Measurements from ENCODE around the gene ASIC3.
A peak's percentile ranks its signal among the peaks of the same experiment; 100 is the strongest.
"Not testable (repeated sequence)": the region's sequence is repeated elsewhere in the genome, so short reads cannot be mapped to it uniquely, and the experiment has no call there.

Gene ASIC3

DNA sequence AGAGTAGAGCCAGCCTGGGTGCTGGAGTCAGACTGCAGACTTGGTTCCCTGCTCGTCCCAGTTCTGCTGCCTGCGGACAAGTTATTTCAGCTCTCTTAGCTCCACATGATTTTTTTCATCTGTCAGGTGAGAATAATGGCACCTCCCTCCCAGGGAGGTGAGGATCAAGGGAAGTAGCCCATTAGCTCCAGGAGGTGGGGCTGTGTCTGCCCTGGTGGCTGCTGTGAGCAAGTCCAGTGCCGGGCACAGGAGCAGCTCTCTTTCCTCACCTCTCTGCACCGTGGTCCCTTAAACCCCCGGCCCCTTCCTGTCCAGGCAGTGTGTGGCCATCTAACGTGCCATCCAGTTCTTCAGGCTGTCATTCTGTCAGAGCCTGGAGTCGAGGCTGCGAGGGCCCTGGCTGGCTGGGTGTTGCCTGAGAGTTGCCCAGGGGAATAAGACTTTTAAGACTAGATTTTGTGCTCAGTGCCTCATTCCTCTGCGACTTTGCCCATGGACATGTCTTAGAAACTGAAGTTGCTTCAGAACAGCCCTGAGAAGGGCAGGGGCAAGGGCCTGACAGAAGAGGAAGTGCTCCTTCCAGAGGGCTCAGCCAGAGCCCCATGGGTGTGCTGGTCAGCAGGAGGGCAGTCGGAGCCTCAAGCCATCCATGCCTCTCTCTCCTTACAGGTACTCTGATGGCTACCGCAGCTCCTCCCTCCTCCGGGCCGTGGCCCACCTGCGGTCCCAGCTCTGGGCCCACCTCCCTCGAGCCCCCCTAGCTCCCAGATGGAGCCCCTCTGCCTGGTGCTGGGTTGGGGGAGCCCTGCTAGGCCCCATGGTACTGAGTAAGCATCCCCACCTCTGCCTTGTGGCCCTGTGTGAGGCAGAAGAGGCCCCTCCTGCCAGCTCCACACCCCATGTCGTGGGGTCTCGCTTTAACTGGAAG lies 15.1 kb upstream of the ASIC3 start:
- no peak for DNase-seq (ENCODE audit: low read depth)

DNA sequence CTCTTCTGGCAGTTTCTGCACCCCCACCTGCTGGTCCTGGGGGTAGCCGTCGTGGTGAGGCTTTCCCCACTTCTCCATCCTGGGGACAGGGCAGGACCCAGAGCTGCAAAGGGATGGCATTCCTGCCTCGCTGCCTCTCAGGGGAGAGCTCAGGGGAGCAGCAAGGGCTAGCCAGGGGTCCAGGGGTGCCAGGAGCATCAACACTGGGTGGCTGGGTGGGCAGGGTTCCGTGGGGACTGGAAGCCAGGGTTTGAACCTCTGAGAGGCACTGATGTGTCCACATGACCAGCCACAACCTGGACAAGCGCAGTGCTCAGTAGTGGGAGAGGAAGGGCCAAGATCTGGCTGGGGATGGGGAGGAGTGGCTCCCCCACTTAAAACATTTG lies 14.5 kb upstream of the ASIC3 start:
- DNase-seq (ENCODE audit: low read depth): no peak

DNA sequence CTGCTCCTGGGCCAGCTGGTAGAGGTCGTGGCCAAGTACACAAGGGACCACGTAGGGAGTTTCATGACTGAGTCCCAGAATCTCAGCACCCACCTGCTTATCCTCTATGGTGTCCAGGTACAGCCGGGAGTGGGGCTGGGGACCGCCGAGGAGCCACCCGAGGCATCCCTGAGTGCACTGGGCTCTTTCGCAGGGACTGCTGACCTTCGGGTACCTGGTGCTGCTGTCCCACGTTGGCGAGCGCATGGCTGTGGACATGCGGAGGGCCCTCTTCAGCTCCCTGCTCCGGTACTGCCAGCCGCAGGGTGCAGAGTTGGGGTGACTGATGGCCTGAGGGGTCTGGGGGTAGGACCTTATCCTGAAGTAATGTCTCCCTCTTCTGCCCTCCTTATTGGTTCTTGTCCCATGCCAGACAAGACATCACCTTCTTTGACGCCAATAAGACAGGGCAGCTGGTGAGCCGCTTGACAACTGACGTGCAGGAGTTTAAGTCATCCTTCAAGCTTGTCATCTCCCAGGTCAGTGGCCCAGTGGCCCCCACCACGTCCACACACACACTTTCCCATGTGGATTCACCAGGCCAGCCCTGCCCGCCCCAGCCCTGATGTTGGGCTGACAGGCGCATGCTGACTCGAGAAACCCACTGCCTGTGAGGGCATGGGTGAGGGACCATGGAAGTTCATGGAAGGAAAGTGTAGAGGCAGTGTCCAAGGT lies 13.9 kb upstream of the ASIC3 start:
- no peak for DNase-seq (ENCODE audit: low read depth)

DNA sequence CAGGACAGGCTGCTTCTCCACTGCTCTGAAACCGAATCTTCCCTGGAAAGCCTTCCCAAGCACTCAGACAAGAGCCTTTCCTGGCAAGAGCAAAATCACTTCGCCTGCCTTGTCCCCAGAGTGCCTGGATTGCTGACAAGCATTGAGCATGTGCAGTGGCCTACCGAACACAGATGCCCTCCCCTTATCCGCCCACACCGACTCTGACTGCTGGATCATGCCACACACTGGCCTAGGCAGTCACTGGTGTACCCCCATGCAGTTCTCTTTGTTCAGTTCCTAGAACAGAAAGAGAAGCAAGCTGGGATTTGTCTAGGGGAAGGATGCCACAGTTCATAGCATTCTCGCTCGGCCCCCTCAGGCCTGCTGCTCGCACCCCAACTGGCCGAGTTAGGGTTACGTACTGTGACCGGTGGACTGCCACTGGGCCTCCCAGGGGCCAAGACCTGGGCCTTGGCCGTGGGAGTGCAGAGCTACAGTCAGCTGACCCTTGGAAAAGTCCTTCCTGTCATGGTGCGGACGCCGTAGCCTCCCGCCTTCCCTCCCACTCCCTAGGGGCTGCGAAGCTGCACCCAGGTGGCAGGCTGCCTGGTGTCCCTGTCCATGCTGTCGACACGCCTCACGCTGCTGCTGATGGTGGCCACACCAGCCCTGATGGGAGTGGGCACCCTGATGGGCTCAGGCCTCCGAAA lies 13.2 kb upstream of the ASIC3 start:
- DNase-seq (ENCODE audit: low read depth): no peak

DNA sequence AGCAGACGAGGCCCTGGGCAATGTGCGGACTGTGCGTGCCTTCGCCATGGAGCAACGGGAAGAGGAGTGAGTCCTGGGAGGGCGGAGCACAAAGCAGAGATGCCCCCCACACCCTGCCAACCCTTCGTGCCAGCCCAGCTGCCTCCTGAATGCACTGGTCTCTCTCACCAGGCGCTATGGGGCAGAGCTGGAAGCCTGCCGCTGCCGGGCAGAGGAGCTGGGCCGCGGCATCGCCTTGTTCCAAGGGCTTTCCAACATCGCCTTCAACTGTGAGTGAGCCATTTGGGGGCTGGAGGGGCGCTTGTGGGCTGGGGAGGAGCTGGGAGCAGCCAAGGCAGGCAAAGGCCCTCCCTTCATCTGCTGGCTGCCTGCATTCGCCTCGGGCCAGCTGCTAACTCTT lies 12.4 kb upstream of the ASIC3 start:
- no peak for DNase-seq (ENCODE audit: low read depth)

DNA sequence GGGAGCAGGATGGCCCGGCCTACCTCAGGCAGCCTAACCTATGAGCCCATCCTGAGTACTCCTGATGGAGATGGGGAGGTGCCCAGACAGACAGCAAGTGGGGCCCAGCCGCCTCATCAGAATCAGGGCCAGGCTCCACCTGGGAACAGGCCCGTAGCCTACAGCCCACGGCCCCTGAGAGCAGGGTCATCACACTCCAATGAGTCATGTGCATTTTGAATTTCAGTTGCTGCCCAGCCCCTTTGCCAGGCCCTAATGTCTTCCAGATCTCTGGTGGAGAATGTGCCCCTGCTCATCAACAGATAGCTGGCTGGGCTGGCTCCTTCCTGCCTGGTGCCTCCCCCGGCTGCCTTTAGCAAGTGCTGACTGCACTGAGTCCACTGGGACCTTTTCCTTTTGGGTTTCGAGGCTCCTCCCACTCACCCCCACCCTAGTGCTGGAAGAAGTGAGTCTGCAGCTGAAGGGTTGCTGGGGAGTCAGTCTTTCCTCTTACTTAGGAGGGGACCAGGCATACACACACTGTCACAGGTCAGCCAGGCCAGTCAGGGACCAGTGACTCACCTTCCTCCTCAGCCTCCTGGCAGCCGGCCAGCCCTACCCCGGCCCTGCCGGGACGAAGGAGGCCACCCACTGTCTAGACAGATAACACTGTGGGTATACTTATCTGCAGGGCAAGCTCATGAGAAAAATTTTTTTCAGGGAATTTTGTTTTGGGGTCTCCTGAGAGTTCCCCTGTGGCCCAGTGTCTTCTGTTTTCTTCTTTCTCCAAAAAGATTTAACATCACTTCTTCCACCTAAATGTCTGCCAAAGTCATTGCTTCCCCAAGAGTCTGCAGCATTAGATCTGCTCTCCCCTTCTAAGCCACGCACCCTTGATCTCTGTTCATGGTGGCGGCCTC lies 9.1 kb upstream of the ASIC3 start:
- DNase-seq (ENCODE audit: low read depth): peak; percentile 46

DNA sequence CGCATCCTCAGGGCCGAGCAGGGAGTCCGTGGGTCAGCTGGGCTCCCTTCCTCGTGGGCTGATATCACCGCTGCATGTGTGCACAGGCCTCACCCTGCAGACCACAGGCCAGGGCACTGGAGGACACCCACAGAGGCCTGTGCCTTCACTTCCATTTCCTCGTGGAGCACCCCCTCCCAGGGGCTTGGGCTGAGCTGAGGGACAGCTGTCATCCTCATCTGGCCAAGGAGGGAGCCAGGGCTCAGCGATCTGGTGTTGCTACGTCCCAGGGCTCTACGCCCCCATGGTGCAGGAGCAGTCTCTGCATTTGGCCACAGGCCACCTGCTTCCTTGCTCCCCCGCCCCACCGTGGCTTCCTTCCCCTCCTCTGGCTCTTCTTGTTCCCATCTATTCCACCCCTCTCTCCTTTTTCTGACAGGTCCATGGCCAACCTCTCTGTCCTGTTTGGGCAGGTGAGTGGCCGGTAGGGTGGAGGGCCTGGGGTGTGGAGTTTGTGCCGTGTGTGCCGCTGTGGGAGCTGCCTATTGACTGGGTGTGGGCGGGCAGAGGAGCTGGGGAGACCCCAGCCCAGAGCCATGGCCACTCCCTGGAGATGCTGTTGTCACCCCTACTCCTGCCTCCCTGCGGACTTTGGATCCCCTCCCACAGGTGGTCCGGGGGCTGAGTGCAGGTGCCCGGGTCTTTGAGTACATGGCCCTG lies 8.3 kb upstream of the ASIC3 start:
- no peak for DNase-seq (ENCODE audit: low read depth)

DNA sequence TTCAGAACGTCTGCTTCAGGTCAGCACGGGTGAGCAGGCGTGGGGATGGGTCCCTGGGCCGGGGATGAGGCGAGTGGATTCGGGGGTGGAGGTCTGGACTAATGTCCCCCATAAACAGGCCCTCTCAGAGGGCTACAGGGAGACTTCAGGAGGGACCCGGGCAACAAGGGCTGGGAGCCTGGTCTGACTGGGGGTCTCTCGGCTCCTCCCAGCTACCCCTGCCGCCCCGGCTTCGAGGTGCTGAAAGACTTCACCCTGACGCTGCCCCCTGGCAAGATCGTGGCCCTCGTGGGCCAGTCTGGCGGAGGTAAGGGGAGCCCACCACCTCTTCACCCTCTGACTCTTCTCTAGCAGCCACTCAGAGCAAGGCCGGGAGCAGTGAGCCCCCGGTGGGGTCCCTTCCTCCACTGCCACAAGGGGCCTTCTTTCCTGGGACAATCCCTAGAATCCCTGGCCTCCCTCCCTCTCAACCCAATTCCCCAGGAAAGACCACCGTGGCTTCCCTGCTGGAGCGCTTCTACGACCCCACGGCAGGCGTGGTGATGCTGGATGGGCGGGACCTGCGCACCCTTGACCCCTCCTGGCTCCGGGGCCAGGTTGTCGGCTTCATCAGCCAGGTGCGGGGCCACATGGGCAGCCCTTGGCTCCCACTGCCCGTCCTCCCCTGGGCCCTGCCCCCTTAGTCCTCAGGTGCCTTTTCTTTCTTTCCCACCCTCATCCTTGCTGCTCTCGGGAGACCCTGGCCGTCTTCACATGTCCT lies 7.5 kb upstream of the ASIC3 start:
- DNase-seq (ENCODE audit: low read depth): no peak

DNA sequence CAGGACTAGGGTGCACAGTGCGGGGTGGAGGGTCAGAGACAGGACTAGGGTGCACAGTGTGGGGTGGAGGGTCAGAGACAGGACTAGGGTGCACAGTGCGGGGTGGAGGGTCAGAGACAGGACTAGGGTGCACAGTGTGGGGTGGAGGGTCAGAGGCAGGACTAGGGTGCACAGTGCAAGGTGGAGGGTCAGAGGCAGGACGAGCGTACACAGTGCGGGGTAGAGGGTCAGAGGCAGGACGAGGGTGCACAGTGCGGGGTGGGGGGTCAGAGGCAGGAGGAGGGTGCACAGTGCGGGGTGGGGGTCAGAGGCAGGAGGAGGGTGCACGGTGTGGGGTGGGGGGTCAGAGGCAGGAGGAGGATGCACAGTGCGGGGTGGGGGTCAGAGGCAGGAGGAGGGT lies 4.9 kb upstream of the ASIC3 start:
- not testable (repeated sequence) for DNase-seq (ENCODE audit: low read depth)

DNA sequence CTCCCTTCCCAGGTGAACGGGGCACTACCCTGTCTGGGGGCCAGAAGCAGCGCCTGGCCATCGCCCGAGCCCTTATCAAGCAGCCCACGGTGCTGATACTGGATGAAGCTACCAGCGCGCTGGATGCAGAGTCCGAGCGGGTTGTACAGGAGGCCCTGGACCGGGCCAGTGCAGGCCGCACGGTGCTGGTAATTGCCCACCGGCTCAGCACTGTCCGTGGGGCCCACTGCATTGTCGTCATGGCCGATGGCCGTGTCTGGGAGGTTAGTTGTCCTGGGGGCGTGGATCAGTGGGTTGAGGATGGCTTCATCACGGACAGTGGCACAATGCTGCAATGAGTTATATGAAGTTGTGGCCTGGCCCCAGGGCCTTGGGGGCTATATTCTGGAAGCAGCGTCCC lies 4.4 kb upstream of the ASIC3 start:
- no peak for DNase-seq (ENCODE audit: low read depth)

DNA sequence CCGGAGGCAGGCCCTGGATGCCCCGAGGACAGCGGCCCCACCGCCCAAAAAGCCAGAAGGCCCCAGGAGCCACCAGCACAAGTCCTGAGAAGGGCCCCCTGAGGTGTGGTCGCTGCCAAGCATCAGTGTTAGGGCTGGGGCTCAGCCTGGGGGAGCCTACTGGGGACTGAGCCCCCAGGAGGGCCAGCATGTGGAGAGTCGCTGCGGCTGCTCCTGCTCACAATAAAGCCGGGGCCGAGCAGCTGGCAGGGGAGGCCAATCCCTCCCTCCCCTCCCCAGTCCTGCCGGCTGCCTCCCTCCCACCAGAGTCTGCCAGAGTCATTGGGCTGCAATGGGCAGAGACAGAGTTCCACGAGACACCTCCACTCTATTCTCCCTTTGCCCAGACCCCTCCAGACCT lies 3.1 kb upstream of the ASIC3 start:
- DNase-seq (ENCODE audit: low read depth): no peak

DNA sequence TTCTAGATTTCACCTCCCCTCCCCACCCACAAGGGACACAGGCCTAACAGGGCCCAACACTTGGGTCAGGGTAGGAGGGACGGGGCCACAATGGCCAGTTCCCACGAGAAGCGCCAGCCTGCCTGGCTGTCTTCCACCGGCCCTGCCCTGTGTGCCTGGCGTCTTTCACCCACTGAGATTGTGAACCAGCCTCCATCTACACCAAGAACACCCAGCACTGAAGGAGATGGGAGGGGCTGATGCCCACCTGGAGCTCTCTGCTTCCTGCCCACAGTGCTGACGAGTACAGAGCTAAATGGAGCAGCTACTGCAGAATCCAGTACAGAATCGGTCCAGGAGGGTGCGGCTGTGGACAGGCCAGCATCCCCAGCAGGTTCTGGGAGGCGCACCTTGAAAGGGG lies 2.4 kb upstream of the ASIC3 start:
- DNase-seq (ENCODE audit: low read depth): no peak

DNA sequence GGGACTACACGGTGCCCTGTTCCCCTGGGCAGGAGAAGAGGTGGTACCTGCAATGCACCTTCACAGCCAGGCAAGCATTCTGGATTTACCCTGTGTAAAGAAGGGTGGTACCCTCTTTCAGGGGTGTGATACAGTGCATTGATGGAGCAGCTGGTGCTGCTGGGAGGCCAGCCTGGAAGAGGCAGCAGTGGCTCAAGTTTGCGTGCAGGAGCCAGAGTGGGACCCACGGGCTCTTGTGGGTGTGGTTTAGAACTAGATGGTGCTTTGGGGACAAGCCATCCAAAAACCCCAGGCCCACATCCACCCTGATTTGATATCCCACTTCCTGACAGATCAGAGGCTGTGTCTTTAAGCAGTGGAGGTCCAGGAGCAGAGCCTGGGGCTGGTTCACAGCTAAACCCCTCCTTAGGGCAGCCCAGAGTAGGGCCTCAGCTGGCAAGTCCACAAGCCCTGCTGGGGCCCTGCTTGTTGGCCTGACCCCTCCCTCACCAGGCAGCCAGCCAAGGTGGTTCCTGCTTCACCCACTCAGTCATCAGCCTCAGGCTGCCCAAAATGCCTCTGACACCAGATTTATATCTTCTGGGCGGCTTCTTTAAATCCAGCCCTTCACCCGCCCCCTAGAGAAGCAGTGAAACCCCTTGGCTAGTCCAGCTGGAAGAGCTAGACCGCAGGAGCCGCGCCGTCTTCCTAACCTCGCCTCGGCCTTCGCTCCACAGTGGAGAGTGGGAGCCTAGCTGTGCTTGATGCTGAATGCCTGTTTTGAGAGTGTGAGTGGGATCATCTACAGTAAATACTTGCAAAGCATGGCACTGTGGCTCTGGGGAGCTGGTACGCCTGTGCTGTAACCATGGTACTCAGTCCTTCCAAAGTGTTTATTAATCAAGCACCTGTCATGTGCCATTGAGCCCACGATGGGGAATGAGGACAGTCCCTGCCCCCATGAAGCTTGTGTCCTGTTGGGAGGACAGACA lies 1.4 kb upstream of the ASIC3 start:
- DNase-seq (ENCODE audit: low read depth): no peak

DNA sequence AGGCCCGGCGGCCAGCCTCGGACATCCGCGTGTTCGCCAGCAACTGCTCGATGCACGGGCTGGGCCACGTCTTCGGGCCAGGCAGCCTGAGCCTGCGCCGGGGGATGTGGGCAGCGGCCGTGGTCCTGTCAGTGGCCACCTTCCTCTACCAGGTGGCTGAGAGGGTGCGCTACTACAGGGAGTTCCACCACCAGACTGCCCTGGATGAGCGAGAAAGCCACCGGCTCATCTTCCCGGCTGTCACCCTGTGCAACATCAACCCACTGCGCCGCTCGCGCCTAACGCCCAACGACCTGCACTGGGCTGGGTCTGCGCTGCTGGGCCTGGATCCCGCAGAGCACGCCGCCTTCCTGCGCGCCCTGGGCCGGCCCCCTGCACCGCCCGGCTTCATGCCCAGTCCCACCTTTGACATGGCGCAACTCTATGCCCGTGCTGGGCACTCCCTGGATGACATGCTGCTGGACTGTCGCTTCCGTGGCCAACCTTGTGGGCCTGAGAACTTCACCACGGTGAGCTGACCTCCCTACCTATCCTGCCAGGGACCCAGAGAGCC lies 656 bp downstream of the ASIC3 start:
- no peak for DNase-seq (ENCODE audit: low read depth)

DNA sequence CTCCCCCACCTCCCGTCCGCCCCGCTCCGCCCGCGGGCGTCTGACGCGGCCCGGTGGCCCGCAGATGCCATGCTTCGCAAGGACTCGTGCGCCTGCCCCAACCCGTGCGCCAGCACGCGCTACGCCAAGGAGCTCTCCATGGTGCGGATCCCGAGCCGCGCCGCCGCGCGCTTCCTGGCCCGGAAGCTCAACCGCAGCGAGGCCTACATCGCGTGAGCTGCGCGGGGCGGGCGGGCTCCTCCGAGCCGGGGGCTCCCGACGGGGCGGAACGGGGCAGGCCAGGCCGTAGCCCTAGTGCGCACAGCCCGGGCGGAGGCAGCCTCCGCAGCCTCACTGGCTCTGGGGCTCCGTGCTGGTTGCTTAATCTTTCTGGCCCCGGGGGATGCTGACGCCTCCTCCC lies 2.8 kb downstream of the ASIC3 start:
- DNase-seq (ENCODE audit: low read depth): no peak

DNA sequence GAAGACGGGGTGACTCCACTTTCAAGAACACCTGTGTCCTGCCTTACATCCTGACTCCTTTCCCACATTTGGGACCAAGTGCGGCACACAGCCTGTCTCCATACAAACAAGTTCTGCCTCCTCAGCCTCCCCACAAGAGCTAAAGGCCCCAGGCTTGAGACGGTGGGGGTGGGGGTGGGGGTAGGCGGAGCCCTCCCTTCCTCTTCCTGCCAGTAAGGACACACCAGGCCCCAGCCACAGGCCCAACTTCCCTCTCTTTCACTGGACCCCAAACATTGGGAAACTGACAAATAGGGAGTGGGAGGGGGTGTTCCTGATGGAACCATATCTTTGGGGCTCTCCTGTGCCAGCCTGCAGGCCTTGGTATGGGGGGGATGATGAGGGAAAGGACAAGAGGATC lies 4.8 kb downstream of the ASIC3 start:
- DNase-seq (ENCODE audit: low read depth): no peak

DNA sequence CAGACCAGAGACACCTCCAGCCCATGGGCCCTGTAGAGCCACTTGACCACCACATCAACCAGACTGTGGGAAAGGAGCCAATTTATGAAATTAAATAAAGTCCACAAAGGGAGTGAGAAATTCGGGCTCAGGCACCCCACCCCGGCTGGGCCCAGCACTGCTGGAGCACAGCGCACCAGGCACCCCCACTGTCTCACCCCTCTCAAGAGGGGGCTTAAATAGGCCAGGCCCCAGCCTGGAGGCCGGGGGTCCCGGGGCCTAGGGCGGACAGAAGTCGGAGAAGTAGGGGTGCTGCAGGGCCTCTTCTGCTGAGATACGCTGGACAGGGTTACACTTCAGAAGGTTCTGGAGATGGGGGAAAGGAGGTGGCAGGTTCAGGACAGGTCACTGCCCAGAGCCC lies 5.4 kb downstream of the ASIC3 start:
- no peak for DNase-seq (ENCODE audit: low read depth)

DNA sequence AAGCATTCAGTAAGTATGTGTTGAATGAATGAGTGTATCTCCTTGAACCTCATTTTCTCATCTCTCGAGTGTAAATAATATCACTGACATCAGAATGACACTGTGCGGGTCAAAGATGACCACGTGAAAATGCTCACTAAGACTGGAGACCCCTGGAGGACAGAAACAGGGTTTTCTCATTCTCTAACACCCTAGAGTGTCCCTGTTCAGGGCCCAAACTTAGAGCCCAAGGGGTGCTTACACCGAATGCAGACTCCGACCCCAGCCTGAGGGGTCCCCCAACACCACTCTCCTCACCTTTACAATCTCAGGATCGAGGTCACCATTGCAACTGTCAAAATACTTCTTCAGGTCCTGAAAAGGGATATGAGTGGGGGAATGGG lies 7.9 kb downstream of the ASIC3 start:
- no peak for DNase-seq (ENCODE audit: low read depth)

All from activated gamma-delta T cell treated with anti-CD3 and anti-CD28 coated beads, Interleukin-2, amount 50 U/mL, for 16 hours (primary cell).